Measurements from ENCODE around the gene AFF2.

Gene AFF2

DNA sequence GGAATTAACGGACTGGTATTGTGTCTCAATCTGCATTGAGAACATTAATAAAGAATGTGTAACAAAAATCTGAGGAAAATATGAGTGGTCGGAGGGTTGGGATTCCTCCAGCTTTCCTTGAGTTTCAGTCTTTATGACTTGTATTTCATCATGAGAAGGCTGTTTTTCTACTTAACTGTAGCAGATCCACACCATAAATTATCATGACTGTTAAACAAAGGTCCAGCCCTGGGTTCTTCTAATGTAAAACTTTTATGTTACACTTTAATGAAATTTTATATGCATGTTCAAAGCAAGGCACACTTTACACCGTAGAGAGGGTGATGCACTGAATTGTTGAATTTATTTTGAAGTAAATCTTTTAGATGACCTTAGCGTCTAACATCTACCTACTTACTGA lies 7.0 kb downstream of the AFF2 start:
- TF ChIP-seq, protein P1, sequence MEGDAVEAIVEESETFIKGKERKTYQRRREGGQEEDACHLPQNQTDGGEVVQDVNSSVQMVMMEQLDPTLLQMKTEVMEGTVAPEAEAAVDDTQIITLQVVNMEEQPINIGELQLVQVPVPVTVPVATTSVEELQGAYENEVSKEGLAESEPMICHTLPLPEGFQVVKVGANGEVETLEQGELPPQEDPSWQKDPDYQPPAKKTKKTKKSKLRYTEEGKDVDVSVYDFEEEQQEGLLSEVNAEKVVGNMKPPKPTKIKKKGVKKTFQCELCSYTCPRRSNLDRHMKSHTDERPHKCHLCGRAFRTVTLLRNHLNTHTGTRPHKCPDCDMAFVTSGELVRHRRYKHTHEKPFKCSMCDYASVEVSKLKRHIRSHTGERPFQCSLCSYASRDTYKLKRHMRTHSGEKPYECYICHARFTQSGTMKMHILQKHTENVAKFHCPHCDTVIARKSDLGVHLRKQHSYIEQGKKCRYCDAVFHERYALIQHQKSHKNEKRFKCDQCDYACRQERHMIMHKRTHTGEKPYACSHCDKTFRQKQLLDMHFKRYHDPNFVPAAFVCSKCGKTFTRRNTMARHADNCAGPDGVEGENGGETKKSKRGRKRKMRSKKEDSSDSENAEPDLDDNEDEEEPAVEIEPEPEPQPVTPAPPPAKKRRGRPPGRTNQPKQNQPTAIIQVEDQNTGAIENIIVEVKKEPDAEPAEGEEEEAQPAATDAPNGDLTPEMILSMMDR (IDR thresholded peaks at IDR 0.05; ENCODE audit: control extremely low read depth, extremely low read depth, low read depth, missing control alignments), result no peak
- POLR2A ChIA-PET, result no interaction called here
- no peak for DNase-seq (ENCODE audit: extremely low spot score)
- CTCF ChIA-PET, result interaction anchor here (0.8 to 2.8 kb wide), 2 partner anchors 8 to 23 kb away, joined by 3 to 8 read pairs; no protein-coding TSS in a partner anchor

DNA sequence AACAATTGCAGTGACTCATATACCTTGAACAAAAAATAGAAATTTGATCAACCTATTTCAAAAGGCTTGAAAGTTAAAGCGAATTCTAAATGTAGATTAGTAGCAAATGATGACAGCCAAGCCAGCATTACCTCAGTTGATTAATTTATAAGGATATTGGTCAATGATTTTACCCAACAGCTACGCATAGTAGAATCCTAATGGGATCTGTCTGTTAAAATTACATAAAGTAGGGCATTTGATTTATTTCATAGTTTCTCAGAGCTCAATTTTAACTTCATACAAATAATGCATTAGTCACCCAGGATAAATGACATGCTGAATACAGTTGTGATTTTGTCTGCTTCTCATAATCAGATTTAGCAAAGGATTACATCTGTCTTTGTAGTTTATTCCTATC lies 12.0 kb downstream of the AFF2 start:
- ChIA-PET POLR2A (no interaction called here), CTCF (no interaction called here)
- TF ChIP-seq, protein P1 (IDR thresholded peaks at IDR 0.05; ENCODE audit: control extremely low read depth, extremely low read depth, low read depth, missing control alignments), result no peak
- DNase-seq (ENCODE audit: extremely low spot score), result no peak

DNA sequence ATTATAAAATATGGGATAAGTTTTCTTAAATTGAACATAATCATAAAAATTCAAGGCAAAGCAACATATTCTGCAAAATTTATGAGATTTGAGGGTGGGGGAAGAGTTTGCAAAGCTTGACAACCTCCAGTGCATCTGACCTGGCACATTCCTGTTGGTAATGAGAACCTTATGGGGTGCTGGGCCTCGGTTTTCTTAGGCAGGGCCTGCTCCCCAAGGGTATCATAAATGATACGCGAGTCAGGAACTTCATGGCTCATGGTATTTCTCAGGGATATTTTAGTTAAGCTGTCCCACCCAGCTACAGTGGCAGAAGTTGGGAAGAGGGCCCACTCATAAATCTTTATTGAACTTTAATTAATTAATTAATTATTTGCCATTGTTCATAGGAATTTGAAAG lies 13.2 kb downstream of the AFF2 start:
- ChIA-PET CTCF (no interaction called here), POLR2A (no interaction called here)
- no peak for DNase-seq (ENCODE audit: extremely low spot score)
- TF ChIP-seq, protein P1 (IDR thresholded peaks at IDR 0.05; ENCODE audit: control extremely low read depth, extremely low read depth, low read depth, missing control alignments), result no peak

DNA sequence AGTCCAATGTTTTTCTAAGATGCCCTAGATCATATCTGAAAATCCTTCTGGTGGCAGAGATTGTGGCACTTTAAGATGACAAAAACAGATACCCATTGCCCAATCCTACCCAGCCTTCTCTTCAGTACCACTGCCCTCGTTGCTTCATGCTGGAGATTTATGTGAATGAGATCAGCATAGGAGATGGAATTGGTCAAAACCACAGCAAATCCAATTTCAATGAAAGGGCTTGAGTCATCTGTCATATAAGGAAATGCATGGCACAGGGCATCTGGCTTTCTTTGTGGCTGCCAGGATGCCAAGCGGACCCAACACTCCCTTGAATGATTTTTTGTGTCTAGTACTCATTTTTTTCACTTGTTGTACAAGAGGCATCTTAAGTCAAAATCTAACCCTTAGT lies 16.8 kb downstream of the AFF2 start:
- no peak for DNase-seq (ENCODE audit: extremely low spot score)
- POLR2A ChIA-PET, result no interaction called here
- CTCF ChIA-PET, result interaction anchor here (1.4 kb wide), 1 partner anchor 14 kb away, joined by 6 read pairs; no protein-coding TSS in a partner anchor
- TF ChIP-seq, protein P1 (IDR thresholded peaks at IDR 0.05; ENCODE audit: control extremely low read depth, extremely low read depth, low read depth, missing control alignments), result no peak

DNA sequence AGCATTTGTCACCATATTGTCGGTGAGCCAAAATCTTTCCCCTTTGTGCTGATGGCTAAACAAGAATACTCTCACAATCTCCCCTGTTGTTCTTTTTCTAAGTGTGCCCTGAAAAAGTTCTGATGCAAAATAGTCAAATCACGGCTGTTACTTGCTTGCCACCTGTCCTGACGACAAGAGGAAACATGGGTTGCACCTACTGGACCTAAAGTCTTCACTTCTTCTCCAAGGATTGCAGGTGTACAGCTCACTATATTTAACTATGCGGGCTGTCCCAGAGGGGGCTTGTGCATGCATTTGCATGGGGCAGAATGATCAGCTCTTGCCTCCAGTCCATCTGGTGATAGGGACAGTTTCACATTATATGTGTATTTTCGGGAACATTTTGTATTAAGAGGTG lies 21.6 kb downstream of the AFF2 start:
- POLR2A ChIA-PET, result no interaction called here
- DNase-seq (ENCODE audit: extremely low spot score), result no peak
- CTCF ChIA-PET, result no interaction called here
- TF ChIP-seq, protein P1 (IDR thresholded peaks at IDR 0.05; ENCODE audit: control extremely low read depth, extremely low read depth, low read depth, missing control alignments), result no peak

DNA sequence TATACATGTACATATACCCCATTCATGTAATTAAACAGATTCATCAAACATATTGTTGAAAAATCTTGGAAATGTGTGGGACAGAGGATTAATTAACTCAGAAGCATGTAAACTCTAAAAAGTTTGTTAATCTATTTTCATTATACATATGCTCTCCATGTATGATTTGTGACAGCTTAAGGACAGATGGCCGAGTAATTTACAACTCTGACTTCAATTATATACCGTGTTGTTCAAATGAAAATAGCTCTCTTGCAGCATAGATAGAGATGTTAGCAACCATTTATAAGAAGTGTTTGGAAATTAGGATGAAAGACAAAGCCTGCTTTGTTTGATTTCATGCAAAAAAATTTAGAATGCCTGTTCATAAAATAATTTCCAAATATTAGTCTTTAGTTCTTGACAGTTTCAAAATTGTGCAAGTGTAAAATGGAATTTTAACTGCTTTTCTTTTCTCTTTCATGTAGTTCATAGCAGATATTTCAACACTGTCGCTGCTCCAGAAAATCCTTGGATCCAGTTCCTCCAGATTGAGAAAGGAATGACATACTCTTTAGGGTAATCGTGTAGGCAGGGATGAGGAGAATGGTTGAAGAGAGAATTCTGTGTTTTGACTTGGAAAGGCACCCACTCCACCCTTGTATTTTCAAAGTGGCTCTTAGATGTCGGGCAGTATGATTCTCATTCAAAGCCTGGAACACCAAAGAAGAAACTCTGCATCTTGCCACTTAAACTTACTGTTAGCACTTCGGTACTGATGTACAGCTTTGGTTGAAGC lies 23.1 kb downstream of the AFF2 start:
- CTCF ChIA-PET, result no interaction called here
- TF ChIP-seq, protein P1 (IDR thresholded peaks at IDR 0.05; ENCODE audit: control extremely low read depth, extremely low read depth, low read depth, missing control alignments), result no peak
- POLR2A ChIA-PET, result no interaction called here
- DNase-seq (ENCODE audit: extremely low spot score), result no peak

All from GM10248 (cell line).